Tongue (tissue), 2 donors: Measurements from ENCODE around the gene PKHD1. TPM values are rescaled to one million over a fixed set of nuclear protein-coding genes. Genes with fewer than 3 reads are reported as not detected.

Source experiments
- DNase-seq: peaks from one replicate; pipeline ENCODE4 v3.0.0-alpha.2; 2015
- total RNA-seq: library from RNA; depleted of rRNA; stranded (reverse); fragments of >200 nt; gene quantifications from one replicate; pipeline ENCODE4 v1.2.3, GENCODE V29; 2014

Gene PKHD1
- total RNA-seq, 1 donor from 2014 or later = 1.4 TPM

- DNase-seq = peak; percentile 3
Observed at GRCh38 chr6:51678905-51679620, 408.4 kb downstream of the PKHD1 start.

GRCh38 chr6:51678274-51678673 lies 409.1 kb downstream of the PKHD1 start:
- no peak for DNase-seq

- no peak for DNase-seq
Observed at GRCh38 chr6:51675922-51676275, 411.5 kb downstream of the PKHD1 start.

- peak; percentile 3 for DNase-seq
Observed at GRCh38 chr6:51675020-51675921, 412.1 kb downstream of the PKHD1 start.

- no peak for DNase-seq
Observed at GRCh38 chr6:51663525-51663924, 423.9 kb downstream of the PKHD1 start.

GRCh38 chr6:51660767-51661166 lies 426.6 kb downstream of the PKHD1 start:
- no peak for DNase-seq

- no peak for DNase-seq
Observed at GRCh38 chr6:51657491-51657890, 429.9 kb downstream of the PKHD1 start.

- no peak for DNase-seq
Observed at GRCh38 chr6:51655517-51655916, 431.9 kb downstream of the PKHD1 start.

- no peak for DNase-seq
Observed at GRCh38 chr6:51654647-51655046, 432.8 kb downstream of the PKHD1 start.

GRCh38 chr6:51651132-51651817 lies 436.1 kb downstream of the PKHD1 start:
- DNase-seq = no peak

- no peak for DNase-seq
Observed at GRCh38 chr6:51648774-51649173, 438.6 kb downstream of the PKHD1 start.

- DNase-seq = peak; percentile 3
Observed at GRCh38 chr6:51648236-51648635, 439.2 kb downstream of the PKHD1 start.

- DNase-seq = no peak
Observed at GRCh38 chr6:51644426-51644825, 443.0 kb downstream of the PKHD1 start.

- DNase-seq = peak; percentile 3
Observed at GRCh38 chr6:51640021-51640420, 447.4 kb downstream of the PKHD1 start.

GRCh38 chr6:51633424-51633823 lies 454.0 kb downstream of the PKHD1 start:
- no peak for DNase-seq

- DNase-seq = no peak
Observed at GRCh38 chr6:51630011-51630410, 457.4 kb downstream of the PKHD1 start.

GRCh38 chr6:51626391-51626790 lies 461.0 kb downstream of the PKHD1 start:
- no peak for DNase-seq

GRCh38 chr6:51625566-51625965 lies 461.8 kb downstream of the PKHD1 start:
- no peak for DNase-seq

- DNase-seq = no peak
Observed at GRCh38 chr6:51620971-51621370, 466.4 kb downstream of the PKHD1 start.

- no peak for DNase-seq
Observed at GRCh38 chr6:51619042-51619799, 468.2 kb downstream of the PKHD1 start.

GRCh38 chr6:51618563-51618962 lies 468.9 kb downstream of the PKHD1 start:
- DNase-seq = peak; percentile 3

- peak; percentile 21 for DNase-seq
Observed at GRCh38 chr6:51617751-51618150, 469.7 kb downstream of the PKHD1 start.
